GM12864 (cell line): ENCODE data around the gene ACTRT2.

ENCODE experiments used
- DNase-seq: peaks from one replicate; pipeline ENCODE4 v3.0.0-alpha.2; 2011; ENCODE audit warnings: low read depth
- H3K4me3 ChIP-seq: 2 replicates; pipeline ENCODE4 v1.5.1; 2011; ENCODE audit warnings: mild to moderate bottlenecking, low read depth, low read length, control low read depth
- TF ChIP-seq, protein P1 (sequence below): IDR thresholded peaks from 2 replicates; pipeline ENCODE4 v1.5.1; 2011; ENCODE audit warnings: low read depth, mild to moderate bottlenecking, moderate library complexity, low read length, control low read depth, inconsistent platforms; ENCODE audit errors: missing control alignments

Gene ACTRT2

DNA sequence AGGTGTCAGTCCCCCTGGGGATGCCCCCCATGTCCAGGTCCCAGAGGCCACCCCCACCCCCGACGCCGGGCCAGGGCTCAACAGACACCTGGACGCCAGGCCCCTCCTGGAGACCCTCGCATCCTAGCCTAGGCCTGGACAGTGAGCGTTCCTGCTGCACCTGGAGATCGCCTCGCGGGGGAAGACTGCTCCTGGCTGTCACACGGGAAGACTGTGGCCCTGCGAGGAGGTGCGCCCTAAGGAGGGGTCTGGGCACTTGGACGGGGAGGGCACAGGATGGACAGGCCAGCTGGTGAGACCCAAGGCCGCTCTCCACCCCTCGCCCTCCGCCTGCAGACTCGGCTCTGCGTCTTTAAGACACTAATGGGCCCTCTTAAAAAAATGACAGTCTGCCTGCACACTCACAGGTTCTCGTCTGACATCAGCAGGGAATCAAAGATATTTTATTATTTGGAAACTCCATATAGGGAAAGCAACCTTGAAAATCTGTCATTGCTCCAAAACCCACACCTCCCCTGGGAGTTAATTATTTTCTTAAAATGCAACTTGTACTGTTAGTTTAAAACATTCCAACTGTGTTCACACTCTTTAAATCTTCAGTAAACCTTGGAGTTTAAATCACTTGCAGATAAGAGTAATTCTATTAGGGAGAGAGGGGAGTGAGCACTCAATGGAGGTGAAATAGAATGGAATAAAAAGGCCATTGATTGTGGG, 45.6 kb upstream of the ACTRT2 start:
- TF ChIP-seq, protein P1, sequence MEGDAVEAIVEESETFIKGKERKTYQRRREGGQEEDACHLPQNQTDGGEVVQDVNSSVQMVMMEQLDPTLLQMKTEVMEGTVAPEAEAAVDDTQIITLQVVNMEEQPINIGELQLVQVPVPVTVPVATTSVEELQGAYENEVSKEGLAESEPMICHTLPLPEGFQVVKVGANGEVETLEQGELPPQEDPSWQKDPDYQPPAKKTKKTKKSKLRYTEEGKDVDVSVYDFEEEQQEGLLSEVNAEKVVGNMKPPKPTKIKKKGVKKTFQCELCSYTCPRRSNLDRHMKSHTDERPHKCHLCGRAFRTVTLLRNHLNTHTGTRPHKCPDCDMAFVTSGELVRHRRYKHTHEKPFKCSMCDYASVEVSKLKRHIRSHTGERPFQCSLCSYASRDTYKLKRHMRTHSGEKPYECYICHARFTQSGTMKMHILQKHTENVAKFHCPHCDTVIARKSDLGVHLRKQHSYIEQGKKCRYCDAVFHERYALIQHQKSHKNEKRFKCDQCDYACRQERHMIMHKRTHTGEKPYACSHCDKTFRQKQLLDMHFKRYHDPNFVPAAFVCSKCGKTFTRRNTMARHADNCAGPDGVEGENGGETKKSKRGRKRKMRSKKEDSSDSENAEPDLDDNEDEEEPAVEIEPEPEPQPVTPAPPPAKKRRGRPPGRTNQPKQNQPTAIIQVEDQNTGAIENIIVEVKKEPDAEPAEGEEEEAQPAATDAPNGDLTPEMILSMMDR: no peak
- no peak overlapping the region for H3K4me3 ChIP-seq
- DNase-seq: no peak

DNA sequence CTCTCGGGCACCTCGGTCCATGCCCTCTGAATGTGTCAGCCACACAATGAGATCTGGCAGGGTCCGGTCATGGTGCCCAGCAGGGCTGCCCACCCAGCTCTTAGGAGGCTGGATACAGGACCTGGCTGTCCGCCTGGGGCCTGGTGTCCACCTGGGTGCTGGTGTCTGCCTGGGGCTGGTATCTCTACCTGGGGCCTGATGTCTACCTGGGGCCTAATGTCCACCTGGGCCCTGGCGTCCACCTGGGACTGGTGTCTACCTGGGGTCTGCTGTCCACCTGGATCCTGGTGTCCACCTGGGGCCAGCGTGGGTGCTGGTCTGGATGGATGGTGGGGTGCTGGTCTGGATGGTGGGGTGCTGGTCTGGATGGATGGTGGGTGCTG, 45.1 kb upstream of the ACTRT2 start:
- TF ChIP-seq, protein P1: no peak
- no peak for DNase-seq
- H3K4me3 ChIP-seq: no peak overlapping the region

DNA sequence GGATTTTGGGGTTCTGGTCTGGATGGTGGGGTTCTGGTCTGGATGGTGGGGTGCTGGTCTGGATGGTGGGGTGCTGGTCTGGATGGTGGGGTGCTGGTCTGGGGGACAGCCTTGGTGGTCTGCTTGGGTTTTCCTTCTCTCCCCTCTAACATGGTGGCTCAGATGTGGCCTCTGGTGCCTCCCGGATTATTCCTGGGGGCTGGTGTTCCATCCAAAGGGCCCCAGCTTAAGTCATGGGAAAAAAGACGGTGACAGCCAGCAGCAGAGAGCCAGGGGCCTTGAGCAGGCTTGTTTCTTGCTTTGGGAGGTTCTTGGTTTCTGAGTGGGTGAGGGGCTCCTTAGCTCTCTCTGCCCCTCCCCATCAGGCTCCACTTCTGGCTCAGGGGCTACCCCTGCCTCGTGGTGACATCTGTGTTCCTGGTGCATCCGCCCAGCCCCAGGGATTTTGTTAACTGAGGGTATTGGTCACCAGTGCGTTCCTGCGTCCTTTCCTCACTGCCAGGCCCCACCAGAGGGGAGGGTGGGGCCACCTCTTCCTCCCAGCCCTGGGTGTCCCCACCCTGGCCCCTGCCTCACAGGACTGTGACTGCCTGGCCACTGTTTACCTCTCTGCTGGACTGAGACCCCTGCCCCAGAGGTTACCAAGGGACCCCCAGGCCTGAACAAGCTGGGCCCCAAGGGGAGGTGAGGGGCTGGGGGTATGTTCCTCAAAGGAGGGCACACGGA, 43.2 kb upstream of the ACTRT2 start:
- TF ChIP-seq, protein P1: no peak
- no peak for DNase-seq
- H3K4me3 ChIP-seq: no peak overlapping the region

DNA sequence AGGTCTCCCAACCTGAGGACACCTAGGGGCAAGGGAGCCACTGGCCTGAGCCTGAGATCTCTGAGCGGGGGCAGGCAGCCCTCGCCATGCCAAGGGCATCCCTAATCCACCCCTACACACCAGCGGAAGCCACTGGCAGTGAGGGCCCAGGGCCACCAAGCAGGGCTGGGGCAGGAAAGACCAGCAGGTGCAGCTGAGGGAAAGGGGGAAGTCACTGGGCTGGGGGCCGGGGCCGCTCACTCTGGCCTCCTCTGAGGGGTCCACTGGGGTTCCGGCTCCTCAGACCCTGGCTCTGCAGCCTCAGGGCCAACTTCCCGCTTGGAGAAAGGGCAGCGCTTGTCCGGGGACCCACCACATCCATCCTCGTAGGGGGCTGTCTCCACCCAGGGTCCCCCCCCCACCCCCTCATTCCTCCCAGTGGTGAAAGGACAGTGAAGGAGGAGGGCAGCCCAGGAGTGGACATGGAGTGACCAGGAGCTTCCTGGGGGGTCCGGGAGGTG, 42.5 kb upstream of the ACTRT2 start:
- TF ChIP-seq, protein P1: no peak
- no peak for DNase-seq
- H3K4me3 ChIP-seq: no peak overlapping the region

DNA sequence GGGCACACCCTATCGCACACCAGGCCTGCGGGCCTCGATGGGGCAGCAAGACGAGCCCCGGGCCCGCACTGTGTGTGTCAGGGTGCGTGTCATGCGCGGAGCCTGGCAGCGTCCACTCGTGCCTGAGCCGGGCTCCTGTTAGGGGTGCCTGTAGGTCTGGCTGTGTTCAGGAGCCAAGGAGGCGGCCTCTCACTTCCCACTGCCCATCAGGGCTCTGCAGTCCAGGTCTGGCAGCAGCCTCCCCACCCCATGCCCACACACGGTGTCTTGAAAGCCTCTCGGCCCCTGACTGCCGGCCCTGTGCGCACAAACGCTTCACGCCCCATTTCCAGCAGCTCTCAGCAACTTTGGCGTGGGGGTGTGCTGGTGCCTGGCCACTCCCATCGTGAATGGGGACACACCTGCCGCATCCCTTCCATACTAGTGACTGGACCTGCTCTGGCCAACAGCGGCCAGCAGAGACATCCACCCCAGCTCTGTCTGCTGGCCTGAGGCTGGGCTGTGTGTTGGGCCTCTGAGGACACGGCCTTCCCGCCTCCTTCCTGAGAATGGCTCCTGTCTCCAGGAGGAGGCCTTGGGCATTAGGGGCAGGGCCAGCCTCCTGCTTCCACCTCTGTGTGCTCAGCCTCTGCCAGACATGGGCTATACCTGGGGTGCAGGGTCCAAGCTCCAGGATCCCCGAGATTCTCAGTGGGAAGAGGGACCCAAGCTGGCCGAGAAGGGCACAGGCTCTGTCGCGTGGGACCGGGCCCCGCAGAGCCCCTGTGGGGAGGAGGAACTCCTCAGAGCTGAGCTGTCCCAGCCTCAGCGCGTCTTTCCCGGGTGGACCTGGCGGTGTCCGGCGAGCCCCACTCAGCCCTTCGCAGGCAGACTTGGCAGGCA, 41.8 kb upstream of the ACTRT2 start:
- no peak for DNase-seq
- TF ChIP-seq, protein P1: no peak
- H3K4me3 ChIP-seq: no peak overlapping the region

DNA sequence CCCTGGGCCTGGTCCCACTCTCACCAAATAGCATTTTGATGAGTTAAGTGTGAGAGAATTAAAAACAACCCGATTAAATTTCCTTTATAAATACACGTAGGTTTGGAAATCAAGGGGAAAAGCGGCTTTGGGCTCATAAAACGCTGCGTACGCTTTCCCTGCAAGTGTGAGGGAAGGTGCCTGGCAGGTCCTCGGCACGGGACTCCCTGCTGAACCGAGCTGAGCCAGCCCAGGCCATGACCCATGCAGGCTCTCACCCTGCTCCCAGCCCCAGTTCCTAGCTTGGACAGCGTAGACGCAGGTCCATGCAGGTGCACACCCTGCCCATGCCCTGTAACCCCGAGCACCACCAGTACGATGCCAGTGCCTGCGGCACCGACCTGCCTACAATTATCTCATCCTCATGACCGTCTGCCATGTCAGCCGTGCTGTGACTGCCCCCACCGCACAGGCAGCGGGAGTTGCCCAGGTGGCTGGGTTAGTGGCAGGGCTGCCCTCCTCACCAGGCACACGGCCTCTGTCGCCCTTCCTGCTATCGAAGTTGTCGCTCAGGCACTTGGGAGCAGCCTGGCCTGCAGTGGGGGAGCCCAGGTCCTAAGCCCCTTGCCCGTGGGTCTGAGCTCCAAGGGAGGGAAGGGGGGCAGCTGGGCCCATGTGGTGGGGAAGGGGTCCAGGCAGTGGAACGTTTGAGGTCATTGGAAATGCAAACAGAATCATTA, 41.0 kb upstream of the ACTRT2 start:
- TF ChIP-seq, protein P1: no peak
- no peak overlapping the region for H3K4me3 ChIP-seq
- DNase-seq: no peak
